Activated CD4-positive, alpha-beta memory T cell treated with anti-CD3 and anti-CD28 coated beads, Interleukin-2, amount 10 ng/mL, durations not matched to agents 7 days and 5 days (primary cell): ENCODE measurements around the gene CLIC5. TPM values are rescaled to one million over a fixed set of nuclear protein-coding genes. Genes with fewer than 3 reads are reported as not detected.

ENCODE experiments used
- CTCF ChIA-PET: fragments of 350-600 bp; sonication (Branson Sonifier 250); formaldehyde crosslinking; loops from one replicate; lab custom pipeline; 2021; ENCODE audit warnings: antibody characterized with exemption, inconsistent platforms; lab: Charles Lee
- POLR2A ChIA-PET: fragments of 350-600 bp; sonication (Branson Sonifier 250); formaldehyde crosslinking; loops from one replicate; lab custom pipeline; 2021; ENCODE audit warnings: antibody characterized with exemption; lab: Charles Lee
- DNase-seq: peaks from one replicate; pipeline ENCODE4 v3.0.0-alpha.2; 2020
- H3K27ac Mint-ChIP-seq: one replicate; pipeline ENCODE4 v1.8.0; 2021; ENCODE audit warnings: mild to moderate bottlenecking, mixed read lengths
- H3K27me3 Mint-ChIP-seq: one replicate; pipeline ENCODE4 v1.8.0; 2021; ENCODE audit warnings: mixed read lengths
- H3K36me3 Mint-ChIP-seq: one replicate; pipeline ENCODE4 v1.8.0; 2021; ENCODE audit warnings: low read depth, mixed read lengths
- H3K4me1 Mint-ChIP-seq: one replicate; pipeline ENCODE4 v1.8.0; 2021; ENCODE audit warnings: mixed read lengths
- H3K4me3 Mint-ChIP-seq: one replicate; pipeline ENCODE4 v1.8.0; 2021; ENCODE audit warnings: mild to moderate bottlenecking, mixed read lengths
- H3K9me3 Mint-ChIP-seq: one replicate; pipeline ENCODE4 v1.8.0; 2021; ENCODE audit warnings: mixed read lengths
- total RNA-seq, 2 experiments: library from RNA; stranded (reverse); gene quantifications; one replicate each; pipeline ENCODE4 v1.2.3, GENCODE V29; 2021

CLIC5 gene
- total RNA-seq, 2 experiments from 2014 or later: 7.4 to 8.4 TPM

DNA sequence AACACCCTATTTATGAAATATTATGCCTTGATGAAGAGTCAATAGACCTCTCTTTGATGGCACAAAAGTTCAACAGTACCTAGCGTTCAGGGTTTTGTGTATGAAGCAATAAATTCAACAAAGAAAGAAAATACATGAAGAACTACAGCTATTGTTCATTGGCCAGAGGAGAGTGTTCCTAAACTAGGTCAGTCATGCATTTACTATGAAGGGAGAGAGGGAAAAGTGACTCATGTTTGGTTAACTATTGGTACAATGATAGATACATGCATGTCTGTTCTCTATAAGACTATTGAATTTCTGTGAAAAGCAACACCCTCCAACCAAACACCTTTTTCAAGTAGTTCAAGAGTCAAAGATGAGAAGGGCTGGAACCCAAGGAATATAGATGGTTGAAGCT is 50.7 kb downstream of the CLIC5 start:
- H3K27me3 Mint-ChIP-seq: no peaks in the 10 kb centered on the region
- no peaks in the 10 kb centered on the region for H3K36me3 Mint-ChIP-seq
- no peak for DNase-seq
- H3K27ac Mint-ChIP-seq: no peak overlapping the region
- ChIA-PET CTCF (no interaction called here), POLR2A (no interaction called here)
- H3K4me1 Mint-ChIP-seq: peaks cover 1% of the 10 kb centered on the region
- no peak overlapping the region for H3K4me3 Mint-ChIP-seq
- H3K9me3 Mint-ChIP-seq: peaks cover 3% of the 10 kb centered on the region

DNA sequence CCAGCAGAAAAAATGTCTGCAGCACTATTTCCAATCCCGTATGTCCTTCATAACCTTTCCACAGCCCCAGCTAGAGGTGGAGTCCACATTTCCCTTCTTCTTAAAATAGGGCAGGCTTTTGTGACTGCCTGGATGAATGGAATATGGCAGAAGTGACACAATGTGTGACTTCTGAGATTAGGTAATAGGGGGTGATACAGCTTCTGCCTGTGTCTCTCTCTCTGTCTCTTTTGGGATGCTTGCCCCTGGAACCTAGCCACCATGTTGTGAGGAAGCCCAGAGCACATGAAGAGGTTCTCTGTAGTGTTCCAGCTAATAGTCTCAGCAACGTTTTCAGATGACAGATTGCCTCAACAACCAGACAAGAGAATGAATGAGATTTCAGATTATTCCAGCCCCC is 51.4 kb downstream of the CLIC5 start:
- Mint-ChIP-seq H3K27ac (no peak overlapping the region), H3K4me3 (no peak overlapping the region), H3K36me3 (no peaks in the 10 kb centered on the region), H3K9me3 (peaks cover 3% of the 10 kb centered on the region), H3K27me3 (no peaks in the 10 kb centered on the region), H3K4me1 (peaks cover 1% of the 10 kb centered on the region)
- ChIA-PET POLR2A (no interaction called here), CTCF (no interaction called here)
- DNase-seq: no peak

GRCh38 chr6:45963896-45964295 is 51.8 kb downstream of the CLIC5 start:
- POLR2A ChIA-PET: no interaction called here
- Mint-ChIP-seq H3K4me1 (peaks cover 1% of the 10 kb centered on the region), H3K4me3 (no peak overlapping the region), H3K9me3 (peaks cover 3% of the 10 kb centered on the region), H3K27ac (no peak overlapping the region), H3K27me3 (no peaks in the 10 kb centered on the region), H3K36me3 (no peaks in the 10 kb centered on the region)
- CTCF ChIA-PET: no interaction called here
- no peak for DNase-seq

DNA sequence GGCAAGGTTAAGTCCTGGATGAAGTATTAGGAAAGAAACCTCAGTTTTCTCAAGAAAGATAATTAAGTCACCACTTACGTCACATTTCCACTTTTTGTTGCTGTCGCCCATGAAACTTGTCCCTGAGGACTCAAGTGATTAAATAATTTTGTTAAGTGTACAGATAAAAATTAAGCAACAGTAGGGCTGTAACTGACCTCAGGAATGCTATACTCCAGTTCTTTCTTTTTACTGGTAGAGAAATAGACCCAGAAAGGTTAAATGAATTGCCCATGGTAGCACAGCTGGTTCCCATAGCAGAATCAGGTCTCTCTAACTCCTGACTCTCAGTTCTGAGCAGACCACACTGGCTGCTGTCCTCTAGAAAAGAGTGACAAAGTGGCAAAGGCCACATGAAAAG is 54.5 kb downstream of the CLIC5 start:
- POLR2A ChIA-PET: no interaction called here
- CTCF ChIA-PET: no interaction called here
- no peak overlapping the region for H3K4me3 Mint-ChIP-seq

GRCh38 chr6:45959534-45960145 is 56.0 kb downstream of the CLIC5 start:
- H3K27me3 Mint-ChIP-seq: no peaks in the 10 kb centered on the region
- H3K4me3 Mint-ChIP-seq: no peak overlapping the region
- ChIA-PET CTCF (no interaction called here), POLR2A (no interaction called here)
- H3K36me3 Mint-ChIP-seq: no peaks in the 10 kb centered on the region
- no peak overlapping the region for H3K27ac Mint-ChIP-seq
- peaks cover 3% of the 10 kb centered on the region for H3K9me3 Mint-ChIP-seq
- H3K4me1 Mint-ChIP-seq: peaks cover 3% of the 10 kb centered on the region
- no peak for DNase-seq

More for the DNA sequence above, 54.5 kb downstream of the CLIC5 start:
- Mint-ChIP-seq H3K27me3 (no peaks in the 10 kb centered on the region), H3K9me3 (peaks cover 3% of the 10 kb centered on the region), H3K4me1 (peaks cover 3% of the 10 kb centered on the region), H3K27ac (no peak overlapping the region), H3K36me3 (no peaks in the 10 kb centered on the region)
- no peak for DNase-seq

DNA sequence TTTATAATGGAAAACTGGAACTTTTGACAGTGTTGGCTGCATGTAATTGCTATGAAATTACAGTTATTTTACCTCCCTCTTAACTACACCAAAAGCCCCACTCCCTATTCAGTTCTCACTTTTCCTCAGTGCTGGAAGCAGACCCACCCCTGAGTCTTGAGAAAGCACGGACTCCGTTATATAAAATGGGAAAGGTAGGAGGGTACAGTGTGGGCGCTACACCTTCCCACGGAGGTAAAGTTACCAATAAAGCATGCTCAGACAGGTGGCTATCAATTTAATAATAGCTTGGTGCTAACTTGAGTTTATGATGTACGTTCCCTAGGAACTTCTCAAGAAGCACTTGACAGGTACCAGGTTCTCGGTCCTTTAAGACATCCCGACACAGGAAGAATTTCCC is 59.0 kb downstream of the CLIC5 start:
- ChIA-PET CTCF (interaction anchor here (0.7 kb wide), 1 partner anchor 134 kb away, joined by 3 read pairs; no protein-coding TSS in a partner anchor), POLR2A (no interaction called here)
- no peaks in the 10 kb centered on the region for H3K36me3 Mint-ChIP-seq
- no peaks in the 10 kb centered on the region for H3K27me3 Mint-ChIP-seq
- H3K4me3 Mint-ChIP-seq: no peak overlapping the region
- H3K4me1 Mint-ChIP-seq: peaks cover 3% of the 10 kb centered on the region
- H3K9me3 Mint-ChIP-seq: no peaks in the 10 kb centered on the region
- DNase-seq: no peak
- H3K27ac Mint-ChIP-seq: no peak overlapping the region

- H3K9me3 Mint-ChIP-seq: no peaks in the 10 kb centered on the region
- H3K27ac Mint-ChIP-seq: no peak overlapping the region
- POLR2A ChIA-PET: no interaction called here
- no peak for DNase-seq
- CTCF ChIA-PET: interaction anchor here (0.7 kb wide), 1 partner anchor 134 kb away, joined by 3 read pairs; no protein-coding TSS in a partner anchor
- peaks cover 2% of the 10 kb centered on the region for H3K36me3 Mint-ChIP-seq
- H3K4me3 Mint-ChIP-seq: no peak overlapping the region
- H3K4me1 Mint-ChIP-seq: peaks cover 3% of the 10 kb centered on the region
- H3K27me3 Mint-ChIP-seq: no peaks in the 10 kb centered on the region
Observed at GRCh38 chr6:45956176-45956575, 59.5 kb downstream of the CLIC5 start.

- peaks cover 2% of the 10 kb centered on the region for H3K36me3 Mint-ChIP-seq
- peaks cover 3% of the 10 kb centered on the region for H3K4me1 Mint-ChIP-seq
- ChIA-PET CTCF (no interaction called here), POLR2A (no interaction called here)
- no peaks in the 10 kb centered on the region for H3K27me3 Mint-ChIP-seq
- no peak for DNase-seq
- no peak overlapping the region for H3K4me3 Mint-ChIP-seq
- H3K27ac Mint-ChIP-seq: no peak overlapping the region
- no peaks in the 10 kb centered on the region for H3K9me3 Mint-ChIP-seq
Observed at GRCh38 chr6:45955597-45955996, 60.1 kb downstream of the CLIC5 start.

DNA sequence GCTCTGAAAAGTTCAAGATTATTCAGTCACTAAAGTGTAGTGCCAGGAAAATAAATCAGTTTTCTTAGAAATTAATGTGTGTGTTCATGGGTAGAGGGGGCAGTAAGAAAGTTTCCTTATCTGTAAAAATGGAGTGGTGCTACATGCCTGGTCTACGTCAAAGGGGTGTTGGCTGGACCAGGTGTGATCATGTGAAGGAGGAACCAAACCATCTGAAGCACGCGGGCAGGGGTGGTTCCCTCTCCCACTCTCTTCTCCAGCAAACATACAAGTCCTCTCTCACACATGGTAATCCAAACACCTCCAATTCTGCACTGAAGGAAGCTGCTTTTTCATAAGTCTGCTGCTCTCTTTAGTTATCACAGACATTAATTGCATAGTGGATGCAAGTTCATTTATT is 63.1 kb downstream of the CLIC5 start:
- Mint-ChIP-seq H3K4me3 (no peak overlapping the region), H3K4me1 (no peaks in the 10 kb centered on the region), H3K27ac (no peak overlapping the region), H3K36me3 (peaks cover 6% of the 10 kb centered on the region), H3K9me3 (no peaks in the 10 kb centered on the region), H3K27me3 (no peaks in the 10 kb centered on the region)
- ChIA-PET POLR2A (no interaction called here), CTCF (no interaction called here)
- no peak for DNase-seq

DNA sequence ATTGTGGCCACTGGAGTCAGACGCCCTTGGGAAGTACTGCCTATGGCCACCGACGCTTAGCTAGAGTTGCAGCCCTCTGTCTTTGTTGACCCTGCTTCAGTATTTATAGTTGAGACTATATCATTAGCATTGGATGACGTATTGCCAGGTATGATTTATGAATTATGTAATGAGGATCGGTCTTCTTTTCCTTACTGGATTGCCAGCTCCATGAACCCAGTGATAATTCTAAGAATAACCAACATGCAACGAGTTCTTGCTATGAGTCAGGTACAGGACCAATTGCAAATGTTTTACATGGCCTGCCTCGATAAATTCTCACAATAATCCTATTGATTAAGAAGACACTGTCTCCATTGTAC is 63.5 kb downstream of the CLIC5 start:
- Mint-ChIP-seq H3K4me1 (no peaks in the 10 kb centered on the region), H3K27me3 (no peaks in the 10 kb centered on the region), H3K27ac (no peak overlapping the region), H3K9me3 (no peaks in the 10 kb centered on the region), H3K4me3 (no peak overlapping the region), H3K36me3 (peaks cover 6% of the 10 kb centered on the region)
- CTCF ChIA-PET: no interaction called here
- no peak for DNase-seq
- POLR2A ChIA-PET: no interaction called here

- Mint-ChIP-seq H3K9me3 (no peaks in the 10 kb centered on the region), H3K27ac (no peak overlapping the region), H3K27me3 (no peaks in the 10 kb centered on the region), H3K36me3 (peaks cover 6% of the 10 kb centered on the region), H3K4me3 (no peak overlapping the region), H3K4me1 (no peaks in the 10 kb centered on the region)
- DNase-seq: no peak
- CTCF ChIA-PET: no interaction called here
- POLR2A ChIA-PET: no interaction called here
Observed at GRCh38 chr6:45951321-45952167, 64.1 kb downstream of the CLIC5 start.

DNA sequence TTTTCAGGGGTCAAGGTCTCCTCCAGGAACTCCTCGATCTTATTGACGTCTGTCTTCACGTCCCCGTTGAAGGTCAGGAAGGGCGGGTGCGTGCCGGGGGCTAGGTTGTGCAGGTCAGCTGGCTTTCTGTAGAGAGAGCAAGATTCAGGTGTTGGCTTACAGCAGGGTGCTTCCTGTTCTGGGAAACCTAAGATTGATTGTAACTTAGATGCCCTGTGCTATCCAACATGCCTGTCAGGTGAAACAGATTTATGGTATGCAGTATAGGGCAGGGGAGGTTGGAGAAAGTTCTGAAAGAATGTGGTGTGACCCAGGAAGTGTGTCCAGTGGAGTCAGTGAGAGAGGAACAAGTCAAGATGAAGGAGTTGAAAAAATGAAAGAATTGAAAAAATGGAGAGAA is 66.4 kb downstream of the CLIC5 start:
- H3K36me3 Mint-ChIP-seq: peaks cover 6% of the 10 kb centered on the region
- no peaks in the 10 kb centered on the region for H3K27me3 Mint-ChIP-seq
- ChIA-PET CTCF (no interaction called here), POLR2A (no interaction called here)
- H3K4me3 Mint-ChIP-seq: no peak overlapping the region
- no peaks in the 10 kb centered on the region for H3K4me1 Mint-ChIP-seq
- no peak overlapping the region for H3K27ac Mint-ChIP-seq
- H3K9me3 Mint-ChIP-seq: no peaks in the 10 kb centered on the region
- no peak for DNase-seq

DNA sequence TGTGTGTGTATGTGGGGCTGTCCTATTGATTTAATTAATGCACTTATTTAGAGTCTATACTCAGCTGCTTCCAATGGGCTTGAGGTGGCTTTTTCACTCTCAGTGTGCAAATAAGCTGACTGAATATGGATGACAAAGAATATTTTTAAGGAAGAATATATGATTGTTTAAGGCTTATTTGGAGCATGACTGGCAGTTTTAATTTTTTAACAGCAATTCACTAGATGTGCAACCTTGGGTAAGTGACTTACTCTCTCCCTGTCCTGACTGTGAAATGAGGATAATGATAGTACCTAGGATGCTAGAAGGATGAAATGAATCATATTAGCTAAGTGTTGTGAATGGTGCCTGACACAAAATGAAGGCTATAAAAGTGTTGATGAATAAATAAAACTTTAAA is 67.9 kb downstream of the CLIC5 start:
- Mint-ChIP-seq H3K4me3 (no peak overlapping the region), H3K36me3 (peaks cover 6% of the 10 kb centered on the region), H3K9me3 (no peaks in the 10 kb centered on the region), H3K27me3 (no peaks in the 10 kb centered on the region), H3K4me1 (no peaks in the 10 kb centered on the region), H3K27ac (no peak overlapping the region)
- ChIA-PET CTCF (interaction anchor here (1.5 kb wide), 1 partner anchor 17 kb away, joined by 4 read pairs; no protein-coding TSS in a partner anchor), POLR2A (no interaction called here)
- DNase-seq: no peak
